ENCODE data around the gene EIF4G1.

The EIF4G1 gene

GRCh38 chr3:184372296-184372821, 58.0 kb downstream of the EIF4G1 start:
- no peak for DNase-seq

- no peak for DNase-seq
Observed at GRCh38 chr3:184372911-184373310, 58.5 kb downstream of the EIF4G1 start.

DNA sequence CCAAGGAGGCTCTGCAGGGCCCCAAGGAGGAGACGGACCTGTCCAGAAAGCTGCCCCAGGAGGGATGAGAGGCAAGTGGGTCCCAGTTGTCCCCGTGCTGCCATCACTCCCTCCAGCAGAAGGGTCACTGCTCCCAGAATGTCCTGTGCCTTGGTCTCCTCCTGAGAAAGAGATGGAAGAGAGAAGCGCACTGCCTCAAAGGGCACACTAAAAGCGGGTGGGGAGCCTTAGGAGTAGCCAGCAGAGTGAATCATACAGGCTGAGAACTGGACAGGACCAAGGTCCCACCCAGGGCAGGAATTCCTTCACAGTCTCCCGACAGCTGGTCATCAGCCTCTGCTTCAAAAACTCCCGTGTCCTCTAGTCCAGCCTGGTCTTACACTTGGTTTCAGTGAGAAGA, 59.0 kb downstream of the EIF4G1 start:
- no peak for DNase-seq

DNA sequence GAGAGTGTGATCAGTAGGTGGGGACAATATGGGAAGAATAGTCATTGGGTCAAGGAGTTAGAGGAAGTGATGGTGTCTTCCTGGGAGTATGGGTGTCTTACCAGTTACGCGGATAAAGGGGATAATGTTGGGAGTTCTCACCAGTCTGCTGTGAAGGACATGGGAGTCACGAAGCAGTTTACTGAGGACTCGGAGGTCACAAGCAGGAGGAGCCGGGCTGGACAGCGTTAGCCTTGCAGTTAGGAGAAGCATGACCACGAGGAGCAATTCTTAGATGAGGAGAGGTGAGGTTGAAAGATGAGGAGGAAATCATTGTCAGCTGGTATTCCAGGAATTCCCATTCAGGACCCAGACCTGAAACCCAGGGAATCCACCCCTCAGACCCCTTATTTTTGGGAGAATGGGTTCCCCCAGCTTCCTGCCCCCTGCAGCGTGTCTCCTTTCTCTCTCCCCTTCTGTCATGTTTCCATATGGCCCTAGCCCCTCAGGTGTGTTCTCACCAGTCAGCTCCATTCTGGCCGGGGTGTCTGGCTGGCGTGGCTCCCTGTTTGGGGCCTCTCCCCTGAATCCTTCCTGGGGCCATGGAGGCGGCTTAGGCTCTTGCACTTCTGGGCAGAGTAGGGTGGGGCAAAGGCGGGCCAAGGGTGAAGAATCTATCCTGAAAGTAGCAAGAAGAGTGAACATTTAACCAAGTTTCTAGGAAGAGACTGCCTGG, 61.5 kb downstream of the EIF4G1 start:
- no peak for DNase-seq

DNA sequence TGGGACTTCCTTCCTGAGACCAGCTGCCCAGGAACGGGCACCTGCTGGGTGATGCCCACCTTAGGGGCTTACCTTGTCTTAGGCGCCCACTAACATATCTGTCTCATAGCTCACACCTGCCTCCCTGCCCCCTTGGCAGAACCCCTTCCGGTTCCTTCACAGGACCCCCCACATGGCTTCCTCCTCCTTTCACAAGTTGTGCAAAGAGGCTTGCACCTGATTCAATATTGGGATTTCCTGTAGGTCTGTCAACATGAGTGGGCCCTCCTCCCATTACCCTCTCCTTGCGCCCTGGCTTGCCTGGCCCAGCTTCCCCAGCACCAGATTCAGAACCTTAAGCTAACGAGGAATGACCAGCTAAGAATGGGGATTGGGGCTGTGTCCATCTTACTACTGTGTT, 63.0 kb downstream of the EIF4G1 start:
- no peak for DNase-seq

- no peak for DNase-seq
Observed at GRCh38 chr3:184377882-184378445, 63.6 kb downstream of the EIF4G1 start, which contains the start of gene THPO. Gene THPO, minus strand, starts transcription at chr3:184378207. Its CDS starts 1,948 bp downstream, at chr3:184376259.

GRCh38 chr3:184378651-184379357, 64.4 kb downstream of the EIF4G1 start:
- DNase-seq, result no peak

- no peak for DNase-seq
Observed at GRCh38 chr3:184379358-184380184, 65.2 kb downstream of the EIF4G1 start, which contains the start of gene CHRD. Gene CHRD, plus strand, starts transcription at chr3:184380054. Its CDS starts 265 bp downstream, at chr3:184380319.

DNA sequence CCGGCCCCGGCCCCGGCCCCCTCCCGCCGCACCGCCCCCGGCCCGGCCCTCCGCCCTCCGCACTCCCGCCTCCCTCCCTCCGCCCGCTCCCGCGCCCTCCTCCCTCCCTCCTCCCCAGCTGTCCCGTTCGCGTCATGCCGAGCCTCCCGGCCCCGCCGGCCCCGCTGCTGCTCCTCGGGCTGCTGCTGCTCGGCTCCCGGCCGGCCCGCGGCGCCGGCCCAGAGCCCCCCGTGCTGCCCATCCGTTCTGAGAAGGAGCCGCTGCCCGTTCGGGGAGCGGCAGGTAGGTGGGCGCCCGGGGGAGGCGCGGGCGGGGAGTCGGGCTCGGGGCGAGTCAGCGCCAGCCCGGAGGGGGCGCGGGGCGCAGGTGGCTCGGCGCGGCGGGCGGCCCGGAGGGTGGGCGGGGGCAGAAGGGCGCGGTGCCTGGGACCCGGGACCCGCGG, 65.8 kb downstream of the EIF4G1 start:
- DNase-seq, result no peak

- DNase-seq, result no peak
Observed at GRCh38 chr3:184380627-184381260, 66.3 kb downstream of the EIF4G1 start.

GRCh38 chr3:184381261-184382224, 67.1 kb downstream of the EIF4G1 start:
- peak; percentile 30 for DNase-seq

- no peak for DNase-seq
Observed at GRCh38 chr3:184382326-184383032, 68.1 kb downstream of the EIF4G1 start.

DNA sequence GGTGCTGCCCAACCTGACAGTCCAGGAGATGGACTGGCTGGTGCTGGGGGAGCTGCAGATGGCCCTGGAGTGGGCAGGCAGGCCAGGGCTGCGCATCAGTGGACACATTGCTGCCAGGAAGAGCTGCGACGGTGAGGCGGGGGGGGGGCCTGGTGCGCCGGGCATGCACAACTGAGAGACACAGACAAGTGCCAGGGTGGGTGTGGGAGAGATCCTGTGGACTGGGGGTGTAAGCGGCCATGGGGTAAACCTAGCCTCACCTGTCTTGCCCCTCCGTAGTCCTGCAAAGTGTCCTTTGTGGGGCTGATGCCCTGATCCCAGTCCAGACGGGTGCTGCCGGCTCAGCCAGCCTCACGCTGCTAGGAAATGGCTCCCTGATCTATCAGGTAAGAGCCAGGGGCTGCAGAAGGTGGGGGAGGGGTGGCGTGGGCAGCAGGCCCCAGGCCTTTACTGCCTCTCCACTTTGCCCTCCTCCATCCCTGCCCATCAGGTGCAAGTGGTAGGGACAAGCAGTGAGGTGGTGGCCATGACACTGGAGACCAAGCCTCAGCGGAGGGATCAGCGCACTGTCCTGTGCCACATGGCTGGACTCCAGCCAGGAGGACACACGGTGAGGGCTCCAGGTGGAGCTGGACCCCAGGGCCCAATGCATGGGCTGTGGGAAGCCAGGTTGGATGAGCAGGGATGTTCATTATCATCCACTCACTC, 68.8 kb downstream of the EIF4G1 start:
- no peak for DNase-seq

DNA sequence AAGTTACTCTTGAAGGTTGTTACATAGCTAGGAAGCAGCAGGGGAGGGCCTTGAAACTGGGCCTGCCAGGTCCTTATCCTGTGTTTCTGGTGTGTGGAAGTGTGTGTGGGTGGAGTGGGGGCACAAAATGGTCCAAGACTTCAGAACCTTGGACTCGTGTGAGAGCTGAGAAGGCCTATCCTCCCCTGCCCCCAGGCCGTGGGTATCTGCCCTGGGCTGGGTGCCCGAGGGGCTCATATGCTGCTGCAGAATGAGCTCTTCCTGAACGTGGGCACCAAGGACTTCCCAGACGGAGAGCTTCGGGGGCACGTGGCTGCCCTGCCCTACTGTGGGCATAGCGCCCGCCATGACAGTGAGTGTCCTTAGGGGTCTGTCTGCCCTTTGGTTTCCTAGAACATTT, 69.9 kb downstream of the EIF4G1 start:
- DNase-seq, result no peak

All from MV-4-11 (cell line).